ENCODE measurements around the gene ISOC2. TPM values are rescaled to one million over a fixed set of nuclear protein-coding genes. Genes with fewer than 3 reads are reported as not detected.

ISOC2 gene
- total and polyA plus RNA-seq, 4 donors = 34.9 to 85.0 (median 65.9) TPM

- H3K4me1 ChIP-seq (ENCODE audit: control insufficient read depth in 5 of 5, insufficient read depth in 5 of 5, low read length in 5 of 5) = peaks cover 4 to 36% (median 10%) of the 10 kb centered on the region in 5 donors
- no peak overlapping the region for H3K4me3 ChIP-seq
- no peak for TF ChIP-seq CTCF (IDR thresholded peaks at IDR 0.05; ENCODE audit: control extremely low read depth, extremely low read depth)
- no peaks in the 10 kb centered on the region for H3K27me3 ChIP-seq (ENCODE audit: control insufficient read depth in 3 of 3, insufficient read depth in 3 of 3, low read length in 2 of 3)
- no peak overlapping the region for H3K9ac ChIP-seq (ENCODE audit: insufficient read depth in 1 of 2, low read length in 2 of 2)
- peaks cover 0 to 26% (median 1%) of the 10 kb centered on the region in 4 donors for H3K36me3 ChIP-seq (ENCODE audit: control insufficient read depth in 4 of 4, insufficient read depth in 4 of 4, low read length in 4 of 4)
- ATAC-seq (ENCODE audit: insufficient read depth, low FRiP score) (no peak), DNase-seq (no peak)
- peak overlapping the region in 1 of 2 donors; percentile 81 for H3K27ac ChIP-seq (ENCODE audit: low read depth in 1 of 2, low read length in 1 of 2)
- H3K9me3 ChIP-seq (ENCODE audit: control insufficient read depth in 4 of 4, insufficient read depth in 3 of 4, low read length in 3 of 4) = no peaks in the 10 kb centered on the region
- 82 to 85% methylated on average over 46 of the region's 46 CpGs for WGBS, 2 donors
Measured at GRCh38 chr19:55483706-55484592, 22.5 kb upstream of the ISOC2 start.

- TF ChIP-seq CTCF (IDR thresholded peaks at IDR 0.05; ENCODE audit: control extremely low read depth, extremely low read depth) = no peak
- 95 to 97% methylated on average over 47 of the region's 47 CpGs for WGBS, 2 donors
- DNase-seq (no peak), ATAC-seq (ENCODE audit: insufficient read depth, low FRiP score) (no peak)
- H3K9ac ChIP-seq (ENCODE audit: insufficient read depth in 1 of 2, low read length in 2 of 2) = no peak overlapping the region
- no peaks in the 10 kb centered on the region for H3K27me3 ChIP-seq (ENCODE audit: control insufficient read depth in 3 of 3, insufficient read depth in 3 of 3, low read length in 2 of 3)
- H3K4me3 ChIP-seq = no peak overlapping the region
- H3K36me3 ChIP-seq (ENCODE audit: control insufficient read depth in 4 of 4, insufficient read depth in 4 of 4, low read length in 4 of 4) = peaks cover 0 to 26% (median 1%) of the 10 kb centered on the region in 4 donors
- no peak overlapping the region for H3K27ac ChIP-seq (ENCODE audit: low read depth in 1 of 2, low read length in 1 of 2)
- H3K9me3 ChIP-seq (ENCODE audit: control insufficient read depth in 4 of 4, insufficient read depth in 3 of 4, low read length in 3 of 4) = no peaks in the 10 kb centered on the region
- H3K4me1 ChIP-seq (ENCODE audit: control insufficient read depth in 5 of 5, insufficient read depth in 5 of 5, low read length in 5 of 5) = peaks cover 4 to 33% (median 10%) of the 10 kb centered on the region in 5 donors
Measured at GRCh38 chr19:55482967-55483705, 21.7 kb upstream of the ISOC2 start.

GRCh38 chr19:55482156-55482961 is 20.9 kb upstream of the ISOC2 start:
- H3K9ac ChIP-seq (ENCODE audit: insufficient read depth in 1 of 2, low read length in 2 of 2) = no peak overlapping the region
- WGBS, 2 donors = 96% methylated on average over 76 to 83 of the region's 83 CpGs
- H3K4me1 ChIP-seq (ENCODE audit: control insufficient read depth in 5 of 5, insufficient read depth in 5 of 5, low read length in 5 of 5) = peaks cover 4 to 33% (median 10%) of the 10 kb centered on the region in 5 donors
- no peaks in the 10 kb centered on the region for H3K9me3 ChIP-seq (ENCODE audit: control insufficient read depth in 4 of 4, insufficient read depth in 3 of 4, low read length in 3 of 4)
- DNase-seq (no peak), ATAC-seq (ENCODE audit: insufficient read depth, low FRiP score) (no peak)
- no peak overlapping the region for H3K27ac ChIP-seq (ENCODE audit: low read depth in 1 of 2, low read length in 1 of 2)
- no peaks in the 10 kb centered on the region for H3K27me3 ChIP-seq (ENCODE audit: control insufficient read depth in 3 of 3, insufficient read depth in 3 of 3, low read length in 2 of 3)
- no peak overlapping the region for H3K4me3 ChIP-seq
- peaks cover 0 to 26% (median 1%) of the 10 kb centered on the region in 4 donors for H3K36me3 ChIP-seq (ENCODE audit: control insufficient read depth in 4 of 4, insufficient read depth in 4 of 4, low read length in 4 of 4)
- no peak for TF ChIP-seq CTCF (IDR thresholded peaks at IDR 0.05; ENCODE audit: control extremely low read depth, extremely low read depth)

Data from lung (tissue), 12 donors.